GM10266 (cell line): Measurements from ENCODE around the gene CIITA.

Source experiments
- DNase-seq: peaks from one replicate; pipeline ENCODE4 v3.0.0; 2012; ENCODE audit errors: extremely low spot score
- CTCF ChIP-seq: IDR thresholded peaks from 2 replicates; pipeline ENCODE4 v1.5.1; 2012; ENCODE audit warnings: mild to moderate bottlenecking, low read depth; ENCODE audit not compliant: control insufficient read depth, insufficient read depth; ENCODE audit errors: missing control alignments

Gene CIITA

DNA sequence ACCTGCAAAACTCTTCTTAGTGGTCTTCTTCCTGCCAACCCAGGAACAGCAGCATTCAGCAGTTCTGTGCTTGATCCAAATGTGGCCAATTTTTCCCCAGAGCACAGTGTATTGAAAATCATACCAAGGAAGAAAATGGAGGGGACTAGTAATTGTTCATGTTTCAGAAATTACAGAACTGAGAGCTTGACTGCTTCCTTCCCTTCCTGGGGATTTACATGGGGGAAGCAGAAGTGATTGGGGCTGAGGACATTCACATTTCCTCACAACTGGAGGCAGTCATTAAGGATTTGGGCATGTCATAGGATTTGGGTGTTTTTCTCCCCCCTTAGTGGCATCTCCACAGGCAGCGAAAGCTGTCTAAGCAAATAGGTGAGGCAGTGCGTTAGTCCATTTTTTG lies 19.7 kb downstream of the CIITA start:
- no peak for DNase-seq
- no peak for TF ChIP-seq CTCF

- no peak for TF ChIP-seq CTCF
- no peak for DNase-seq
Measured at GRCh38 chr16:10897134-10897533, 20.1 kb downstream of the CIITA start.

DNA sequence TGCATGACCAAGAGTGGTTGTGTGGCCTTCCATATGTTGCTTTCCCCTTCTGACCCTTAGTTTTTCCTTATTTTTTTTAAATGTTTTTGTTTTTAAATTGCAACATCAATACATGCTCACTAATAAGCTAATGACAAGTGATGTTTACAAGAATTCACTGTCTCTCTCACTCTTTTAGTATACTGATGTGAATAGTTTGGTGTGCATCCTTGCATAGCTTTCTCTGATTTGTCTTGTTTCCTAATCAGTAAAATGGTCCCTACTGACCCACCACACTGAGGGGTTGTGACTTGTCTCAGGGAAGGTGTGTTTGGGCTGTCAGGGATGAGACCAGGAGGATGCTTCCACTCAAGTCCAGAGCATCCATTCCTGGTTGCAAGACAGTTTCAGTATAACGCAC lies 26.0 kb downstream of the CIITA start:
- no peak for TF ChIP-seq CTCF
- no peak for DNase-seq

DNA sequence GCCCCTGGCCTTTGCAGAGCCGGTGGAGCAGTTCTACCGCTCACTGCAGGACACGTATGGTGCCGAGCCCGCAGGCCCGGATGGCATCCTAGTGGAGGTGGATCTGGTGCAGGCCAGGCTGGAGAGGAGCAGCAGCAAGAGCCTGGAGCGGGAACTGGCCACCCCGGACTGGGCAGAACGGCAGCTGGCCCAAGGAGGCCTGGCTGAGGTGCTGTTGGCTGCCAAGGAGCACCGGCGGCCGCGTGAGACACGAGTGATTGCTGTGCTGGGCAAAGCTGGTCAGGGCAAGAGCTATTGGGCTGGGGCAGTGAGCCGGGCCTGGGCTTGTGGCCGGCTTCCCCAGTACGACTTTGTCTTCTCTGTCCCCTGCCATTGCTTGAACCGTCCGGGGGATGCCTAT lies 29.5 kb downstream of the CIITA start:
- DNase-seq, result no peak
- TF ChIP-seq CTCF, result no peak

GRCh38 chr16:10906914-10907756 lies 30.1 kb downstream of the CIITA start:
- no peak for TF ChIP-seq CTCF
- DNase-seq, result no peak

DNA sequence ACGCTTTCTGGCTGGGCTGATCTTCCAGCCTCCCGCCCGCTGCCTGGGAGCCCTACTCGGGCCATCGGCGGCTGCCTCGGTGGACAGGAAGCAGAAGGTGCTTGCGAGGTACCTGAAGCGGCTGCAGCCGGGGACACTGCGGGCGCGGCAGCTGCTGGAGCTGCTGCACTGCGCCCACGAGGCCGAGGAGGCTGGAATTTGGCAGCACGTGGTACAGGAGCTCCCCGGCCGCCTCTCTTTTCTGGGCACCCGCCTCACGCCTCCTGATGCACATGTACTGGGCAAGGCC lies 30.7 kb downstream of the CIITA start:
- TF ChIP-seq CTCF, result no peak
- DNase-seq, result no peak

DNA sequence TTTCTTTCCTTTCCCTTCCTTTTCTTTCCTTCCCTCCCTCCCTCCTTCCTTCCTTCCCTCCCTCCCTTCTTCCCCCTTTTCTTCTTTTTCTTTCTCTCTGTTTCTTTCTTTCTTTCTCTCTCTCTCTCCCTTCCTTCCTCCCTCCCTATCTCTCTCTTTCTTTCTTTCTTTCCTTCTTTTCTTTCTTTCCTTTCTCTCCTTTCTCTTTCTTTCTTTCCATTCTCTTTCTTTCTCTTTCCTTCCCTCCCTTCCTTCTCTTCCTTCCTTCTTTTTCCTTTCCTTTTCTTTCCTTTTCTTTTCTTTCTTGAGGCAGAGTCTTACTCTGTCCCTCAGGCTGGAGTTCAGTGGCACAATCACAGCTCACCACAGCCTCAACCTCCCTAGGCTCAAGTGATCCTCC lies 34.3 kb downstream of the CIITA start:
- no peak for TF ChIP-seq CTCF
- no peak for DNase-seq
